Natural killer cell treated with Interleukin-12 subunit alpha and Interleukin-12 subunit beta and Interleukin-15 and Interleukin-18, amount 100 ng/mL, for 72 hours (primary cell): ENCODE measurements around the gene PACSIN3. TPM values are rescaled to one million over a fixed set of nuclear protein-coding genes. Genes with fewer than 3 reads are reported as not detected.

ENCODE experiments used
- total RNA-seq, 2 donors: library from RNA; stranded (reverse); gene quantifications; one replicate each; pipeline ENCODE4 v1.2.3, GENCODE V29; 2022

PACSIN3 gene
- total RNA-seq, 2 donors from 2014 or later, result 1.1 to 4.0 TPM

Other genes with a start within 250 kb of the PACSIN3 start
- gene CSTPP1, start 249.7 kb downstream of the PACSIN3 start, total RNA-seq, result 10 to 100 TPM; 20.9 to 23.8 TPM
- gene ARFGAP2, start 9.6 kb downstream of the PACSIN3 start, total RNA-seq, result 100 to 1,000 TPM; 117 to 151 TPM
- gene DDB2, start 28.5 kb upstream of the PACSIN3 start, total RNA-seq, result 10 to 100 TPM; 47.9 to 71.7 TPM
- gene ACP2, start 62.4 kb upstream of the PACSIN3 start, total RNA-seq, result 10 to 100 TPM; 27.3 to 33.3 TPM
- gene NR1H3, start 71.6 kb upstream of the PACSIN3 start, total RNA-seq, result 1 to 10 TPM; 6.3 to 8.9 TPM
- 100 to 1,000 TPM in 1 of 2 donors, 10 to 100 TPM in 1; 94.1 to 120 TPM for gene MADD, start 83.7 kb upstream of the PACSIN3 start, total RNA-seq
- gene MYBPC3, start 166.3 kb upstream of the PACSIN3 start, total RNA-seq, result not detected
- 1 to 10 TPM; 2.0 to 2.5 TPM for gene SPI1, start 192.1 kb upstream of the PACSIN3 start, total RNA-seq
- 10 to 100 TPM; 20.9 to 31.3 TPM for gene SLC39A13, start 222.2 kb upstream of the PACSIN3 start, total RNA-seq
- gene PSMC3, start 240.0 kb upstream of the PACSIN3 start, total RNA-seq, result 100 to 1,000 TPM; 175 to 216 TPM